OCI-LY1 (cell line): Measurements from ENCODE around the gene ANKS3.

ENCODE experiments used
- H2AFZ ChIP-seq: fragments of 200-600 bp; sonication (generic), shearing (Covaris generic); 2 replicates; pipeline ENCODE4 v1.6.0; 2014; ENCODE audit warnings: antibody characterized with exemption, mild to moderate bottlenecking, low read length
- H3F3A ChIP-seq: fragments of 200-600 bp; sonication (generic), shearing (Covaris generic); 2 replicates; pipeline ENCODE4 v1.6.0; 2014; ENCODE audit warnings: mild to moderate bottlenecking, antibody characterized with exemption, low read length, moderate library complexity; ENCODE audit not compliant: insufficient read depth
- H3K27ac ChIP-seq: fragments of 200-600 bp; sonication (generic); 2 replicates; pipeline ENCODE4 v1.5.1; 2014; ENCODE audit warnings: low read length, mixed run types, mild to moderate bottlenecking, low read depth; ENCODE audit not compliant: poor library complexity, severe bottlenecking
- H3K27me3 ChIP-seq: fragments of 200-600 bp; sonication (generic); 2 replicates; pipeline ENCODE4 v1.6.0; 2014; ENCODE audit warnings: antibody characterized with exemption, mild to moderate bottlenecking, low read length, moderate library complexity; ENCODE audit not compliant: insufficient read depth
- H3K36me3 ChIP-seq: fragments of 200-600 bp; sonication (generic); 2 replicates; pipeline ENCODE4 v1.6.1; 2014; ENCODE audit warnings: mild to moderate bottlenecking, antibody characterized with exemption, low read length, moderate library complexity, mixed read lengths; ENCODE audit not compliant: insufficient read depth
- H3K4me1 ChIP-seq: fragments of 200-600 bp; sonication (generic); 2 replicates; pipeline ENCODE4 v1.5.1; 2014; ENCODE audit warnings: mild to moderate bottlenecking, low read length, moderate library complexity; ENCODE audit not compliant: insufficient read depth, severe bottlenecking
- H3K4me2 ChIP-seq: fragments of 200-600 bp; sonication (generic), shearing (Covaris generic); 2 replicates; pipeline ENCODE4 v1.6.1; 2014; ENCODE audit warnings: low read length
- H3K4me3 ChIP-seq: fragments of 200-600 bp; sonication (generic); 2 replicates; pipeline ENCODE4 v1.5.1; 2014; ENCODE audit warnings: low read length, low read depth, mild to moderate bottlenecking, mixed read lengths; ENCODE audit not compliant: poor library complexity, severe bottlenecking
- H3K79me2 ChIP-seq: fragments of 200-600 bp; shearing (Covaris generic); 2 replicates; pipeline ENCODE4 v1.6.1; 2016; ENCODE audit warnings: mixed run types, low read length, mixed read lengths; ENCODE audit not compliant: insufficient read depth
- H3K9ac ChIP-seq: fragments of 200-600 bp; sonication (generic), shearing (Covaris generic); 2 replicates; pipeline ENCODE4 v1.6.1; 2014; ENCODE audit warnings: mild to moderate bottlenecking, low read length, mixed read lengths
- H3K9me2 ChIP-seq: fragments of 200-600 bp; sonication (generic), shearing (Covaris generic); 2 replicates; pipeline ENCODE4 v1.6.1; 2014; ENCODE audit warnings: low read depth, mild to moderate bottlenecking, low read length, mixed read lengths
- H3K9me3 ChIP-seq: fragments of 200-600 bp; shearing (Covaris generic); 2 replicates; pipeline ENCODE4 v1.6.1; 2014; ENCODE audit warnings: low read length, mixed read lengths
- H4K20me1 ChIP-seq: fragments of 200-600 bp; sonication (generic), shearing (Covaris generic); 2 replicates; pipeline ENCODE4 v1.6.0; 2016; ENCODE audit warnings: mild to moderate bottlenecking, low read length; ENCODE audit not compliant: insufficient read depth
- CTCF ChIP-seq: fragments of 200-600 bp; sonication (generic), shearing (Covaris generic); IDR thresholded peaks from 2 replicates; pipeline ENCODE4 v1.5.1; 2017; ENCODE audit warnings: mild to moderate bottlenecking, antibody characterized with exemption, low read length, moderate library complexity, mixed read lengths
- EZH2 ChIP-seq: fragments of 200-600 bp; sonication (generic), shearing (Covaris generic); IDR thresholded peaks from 2 replicates; pipeline ENCODE4 v1.8.0; 2017; ENCODE audit warnings: borderline replicate concordance, mixed run types, mild to moderate bottlenecking, antibody characterized with exemption, low read length, moderate library complexity, mixed read lengths

Gene ANKS3

DNA sequence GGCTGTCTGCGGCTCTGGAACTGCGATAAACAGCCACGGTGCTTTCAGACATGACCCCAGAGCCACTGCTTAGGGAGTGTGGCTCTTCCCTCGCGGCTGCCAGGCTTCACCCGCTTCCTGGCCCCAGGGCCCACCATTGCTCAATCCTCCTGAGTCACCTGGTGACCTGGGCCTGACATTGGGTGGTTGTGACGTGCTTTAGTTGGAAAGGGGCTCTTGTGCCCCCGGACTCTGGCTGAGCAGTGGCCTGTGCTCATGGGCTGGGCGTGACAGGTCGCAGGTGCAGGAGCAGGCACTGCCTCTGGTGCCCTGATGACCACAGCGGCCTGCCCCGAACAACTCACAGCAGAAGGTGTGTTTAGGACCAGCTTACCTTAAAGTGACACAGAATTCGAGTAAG, 49.3 kb downstream of the ANKS3 start:
- Histone ChIP-seq H3K79me2 (no peaks in the 10 kb centered on the region), H3K9me2 (no peaks in the 10 kb centered on the region), H3K4me3 (no peak overlapping the region), H4K20me1 (no peaks in the 10 kb centered on the region), H3K27me3 (no peaks in the 10 kb centered on the region), H3K36me3 (peaks cover 32% of the 10 kb centered on the region), H3K9me3 (no peaks in the 10 kb centered on the region), H3K27ac (no peak overlapping the region), H3F3A (no peaks in the 10 kb centered on the region), H3K4me1 (no peaks in the 10 kb centered on the region), H2AFZ (no peak overlapping the region), H3K4me2 (no peak overlapping the region), H3K9ac (no peak overlapping the region)
- TF ChIP-seq EZH2 (no peak), CTCF (no peak)

DNA sequence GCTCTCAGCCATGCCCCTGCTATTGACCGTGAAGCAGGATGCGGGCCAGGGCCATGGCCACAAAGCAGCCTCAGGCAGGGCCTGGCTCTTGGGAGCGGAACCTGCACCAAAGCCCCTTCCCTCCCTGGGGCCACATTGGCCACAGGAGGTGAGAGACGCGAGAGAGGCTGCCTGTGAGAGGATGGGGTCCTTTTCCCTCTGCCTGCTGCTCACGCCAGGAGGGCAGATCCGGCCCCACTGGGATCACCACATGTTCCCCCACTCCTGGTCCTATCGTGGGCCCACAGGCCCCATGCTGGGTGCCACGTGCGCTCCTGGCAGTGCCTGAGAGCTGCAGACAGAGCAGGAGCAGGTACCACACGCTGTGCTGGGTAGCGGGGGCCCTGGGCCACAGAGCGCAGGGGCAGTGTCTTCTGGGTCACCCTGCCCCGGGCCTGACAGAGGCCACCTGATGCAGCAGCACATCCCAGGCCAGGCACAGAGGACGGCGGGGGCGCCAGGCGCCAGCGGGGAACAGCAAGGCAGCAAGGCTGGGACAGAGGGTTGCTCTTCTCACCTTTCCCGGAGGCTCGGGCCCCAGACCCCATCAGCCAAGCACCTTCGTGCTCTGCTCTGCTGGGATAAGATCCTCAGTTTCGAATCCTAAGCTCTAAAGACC, 49.9 kb downstream of the ANKS3 start:
- no peaks in the 10 kb centered on the region for H3K9me2 ChIP-seq
- no peaks in the 10 kb centered on the region for H3F3A ChIP-seq
- H3K36me3 ChIP-seq: peaks cover 32% of the 10 kb centered on the region
- H3K4me2 ChIP-seq: no peak overlapping the region
- H3K27ac ChIP-seq: no peak overlapping the region
- H4K20me1 ChIP-seq: no peaks in the 10 kb centered on the region
- TF ChIP-seq EZH2: no peak
- no peak for TF ChIP-seq CTCF
- H3K9me3 ChIP-seq: no peaks in the 10 kb centered on the region
- H3K79me2 ChIP-seq: no peaks in the 10 kb centered on the region
- H3K4me3 ChIP-seq: no peak overlapping the region
- no peak overlapping the region for H3K9ac ChIP-seq
- no peaks in the 10 kb centered on the region for H3K4me1 ChIP-seq
- H2AFZ ChIP-seq: no peak overlapping the region
- no peaks in the 10 kb centered on the region for H3K27me3 ChIP-seq

DNA sequence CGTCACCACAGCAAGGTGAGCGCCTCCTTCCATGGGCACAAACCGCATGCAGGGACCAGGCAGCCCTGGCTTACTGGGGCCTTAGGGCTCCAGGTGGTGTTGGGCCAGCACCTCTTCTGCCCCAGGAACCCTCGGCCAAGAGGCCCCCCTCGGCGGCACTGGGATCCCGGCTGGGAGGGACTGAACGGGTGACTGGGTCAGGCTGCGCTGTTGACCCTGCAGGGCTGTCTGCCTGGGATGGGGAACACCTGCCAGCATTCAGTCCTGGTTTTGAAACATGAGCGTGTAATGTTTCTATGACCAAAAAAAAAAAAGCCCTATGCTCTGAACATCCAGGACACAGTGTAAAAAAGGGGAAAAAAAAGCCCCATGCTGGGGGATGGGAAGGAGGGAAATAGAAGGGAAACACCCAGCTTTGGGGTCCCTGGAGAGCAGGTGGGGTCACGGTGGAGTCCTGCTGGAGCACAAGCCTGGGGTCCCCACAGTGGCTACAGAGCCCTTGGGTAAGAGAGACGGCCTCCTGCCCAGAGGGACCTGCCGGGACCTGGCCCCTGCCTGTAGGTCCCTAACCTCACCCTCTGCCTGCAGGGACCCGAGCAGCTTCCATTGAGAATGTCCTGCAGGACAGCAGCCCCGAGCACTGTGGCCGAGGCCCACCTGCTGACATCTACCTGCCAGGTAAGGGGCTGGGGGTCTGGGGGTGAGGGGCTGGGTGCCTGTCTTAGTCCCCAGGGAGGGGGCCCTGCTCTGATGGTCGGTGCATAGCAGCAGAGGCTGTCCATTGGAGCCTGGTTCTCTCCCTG, 50.6 kb downstream of the ANKS3 start:
- Histone ChIP-seq H3K9me2 (no peaks in the 10 kb centered on the region), H3K4me2 (no peak overlapping the region), H3K4me1 (no peaks in the 10 kb centered on the region), H4K20me1 (no peaks in the 10 kb centered on the region), H2AFZ (no peak overlapping the region), H3K79me2 (no peaks in the 10 kb centered on the region), H3K36me3 (peaks cover 32% of the 10 kb centered on the region), H3K9ac (no peak overlapping the region), H3K4me3 (no peak overlapping the region), H3K27me3 (no peaks in the 10 kb centered on the region), H3K27ac (no peak overlapping the region), H3K9me3 (no peaks in the 10 kb centered on the region), H3F3A (no peaks in the 10 kb centered on the region)
- TF ChIP-seq CTCF: no peak
- no peak for TF ChIP-seq EZH2
